Mucosa of rectum (tissue), 2 donors: ENCODE measurements around the gene ZNF277.
"Not testable (repeated sequence)": the region's sequence is repeated elsewhere in the genome, so short reads cannot be mapped to it uniquely, and the experiment has no call there.

Source experiments
- H3K27ac ChIP-seq, 2 donors: one replicate each; pipeline ENCODE4 v1.7.0; 2013; ENCODE audit warnings: inconsistent platforms in 2 of 2, low read depth in 2 of 2, low read length in 2 of 2
- H3K27me3 ChIP-seq, 2 donors: one replicate each; pipeline ENCODE4 v1.7.0; 2013; ENCODE audit warnings: low read length in 2 of 2; ENCODE audit not compliant: control insufficient read depth in 2 of 2, insufficient read depth in 2 of 2
- H3K36me3 ChIP-seq, 2 donors: one replicate each; pipeline ENCODE4 v1.7.0; 2013; ENCODE audit warnings: low read length in 2 of 2; ENCODE audit not compliant: control insufficient read depth in 2 of 2, insufficient read depth in 2 of 2
- H3K4me1 ChIP-seq, 2 donors: one replicate each; pipeline ENCODE4 v1.7.0; 2013; ENCODE audit warnings: low read length in 2 of 2, mild to moderate bottlenecking in 1 of 2; ENCODE audit not compliant: control insufficient read depth in 2 of 2, insufficient read depth in 2 of 2
- H3K4me3 ChIP-seq, 2 donors: one replicate each; pipeline ENCODE4 v1.7.0; 2013; ENCODE audit warnings: low read length in 2 of 2
- H3K9ac ChIP-seq, 2 donors: one replicate each; pipeline ENCODE4 v1.7.0; 2013; ENCODE audit warnings: low read length in 2 of 2, low read depth in 1 of 2, mild to moderate bottlenecking in 1 of 2
- H3K9me3 ChIP-seq, 2 donors: one replicate each; pipeline ENCODE4 v1.7.0; 2013; ENCODE audit warnings: low read length in 2 of 2; ENCODE audit not compliant: control insufficient read depth in 2 of 2
- donor health status: healthy.
- donor health status: Normal muscosa, but diverticular disease.

The ZNF277 gene

DNA sequence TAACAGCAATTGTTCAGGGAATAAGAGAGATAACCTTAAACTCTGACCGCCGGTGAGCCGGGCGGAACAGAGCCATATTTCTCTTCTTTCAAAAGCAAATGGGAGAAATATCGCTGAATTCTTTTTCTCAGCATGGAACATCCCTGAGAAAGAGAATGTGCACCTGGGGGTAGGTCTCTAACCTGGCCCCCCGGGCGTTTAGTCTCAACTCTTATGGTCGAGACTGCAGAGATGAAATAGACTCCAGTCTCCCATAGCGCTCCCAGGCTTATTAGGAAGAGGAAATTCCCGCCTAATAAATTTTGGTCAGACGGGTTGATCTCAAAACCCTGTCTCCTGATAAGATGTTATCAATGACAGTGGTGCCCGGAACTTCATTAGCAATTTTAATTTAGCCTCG, 43.5 kb downstream of the ZNF277 start:
- H3K9ac ChIP-seq, H3K36me3 ChIP-seq, H3K4me3 ChIP-seq, H3K27me3 ChIP-seq, H3K4me1 ChIP-seq, H3K9me3 ChIP-seq, H3K27ac ChIP-seq: not testable (repeated sequence)

DNA sequence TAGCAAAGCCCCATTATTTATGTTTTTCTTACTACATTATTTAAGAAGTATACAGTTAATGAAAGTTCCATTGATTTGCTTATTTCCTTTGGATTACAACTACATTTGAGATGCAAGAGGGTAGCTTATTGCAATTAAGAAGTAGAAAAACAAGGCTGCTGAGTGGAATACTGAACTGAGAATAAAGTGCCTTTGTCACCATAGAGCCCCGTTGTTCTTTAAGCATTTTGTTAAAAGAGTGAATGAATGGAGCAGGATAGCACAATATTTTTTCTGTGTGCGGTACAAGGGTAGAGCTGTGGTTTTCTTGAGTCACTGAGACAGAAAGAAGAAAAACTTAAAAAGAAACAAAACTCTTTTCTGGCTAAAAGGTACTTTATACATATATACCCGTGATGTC, 45.6 kb downstream of the ZNF277 start:
- H3K4me3 ChIP-seq: no peak overlapping the region
- H3K27ac ChIP-seq: no peak overlapping the region
- no peaks in the 10 kb centered on the region for H3K9me3 ChIP-seq
- H3K9ac ChIP-seq: no peak overlapping the region
- H3K36me3 ChIP-seq: no peaks in the 10 kb centered on the region
- peaks cover 0 to 4% of the 10 kb centered on the region in 2 donors for H3K4me1 ChIP-seq
- no peaks in the 10 kb centered on the region for H3K27me3 ChIP-seq

- H3K4me3 ChIP-seq: no peak overlapping the region
- no peak overlapping the region for H3K9ac ChIP-seq
- no peaks in the 10 kb centered on the region for H3K9me3 ChIP-seq
- H3K4me1 ChIP-seq: peaks cover 0 to 6% of the 10 kb centered on the region in 2 donors
- no peaks in the 10 kb centered on the region for H3K36me3 ChIP-seq
- no peak overlapping the region for H3K27ac ChIP-seq
- no peaks in the 10 kb centered on the region for H3K27me3 ChIP-seq
Observed at GRCh38 chr7:112252691-112253090, 46.2 kb downstream of the ZNF277 start.

DNA sequence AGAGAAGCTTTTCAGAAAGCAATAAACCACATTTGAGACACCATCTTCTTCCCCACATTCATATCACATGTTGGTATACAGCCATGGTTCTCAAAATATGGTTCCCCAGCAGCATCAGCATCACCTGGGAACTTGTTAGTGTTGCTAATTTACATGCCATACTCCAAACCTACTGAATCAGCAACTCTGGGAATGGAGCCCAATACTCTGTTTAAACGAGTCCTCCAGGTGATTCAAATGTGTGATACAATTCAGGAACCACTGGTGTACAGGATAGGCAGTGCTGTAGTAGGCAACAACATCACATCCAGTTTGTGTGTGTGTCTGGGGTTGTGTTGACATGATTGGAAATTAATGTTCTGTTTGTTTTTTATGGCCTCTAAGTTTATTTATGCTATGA, 47.7 kb downstream of the ZNF277 start:
- Histone ChIP-seq H3K4me3 (no peak overlapping the region), H3K27ac (no peak overlapping the region), H3K36me3 (no peaks in the 10 kb centered on the region), H3K9me3 (no peaks in the 10 kb centered on the region), H3K27me3 (no peaks in the 10 kb centered on the region), H3K9ac (no peak overlapping the region), H3K4me1 (peaks cover 0 to 6% of the 10 kb centered on the region in 2 donors)

GRCh38 chr7:112254709-112255387, 48.4 kb downstream of the ZNF277 start:
- H3K27ac ChIP-seq: no peak overlapping the region
- peaks cover 0 to 6% of the 10 kb centered on the region in 2 donors for H3K4me1 ChIP-seq
- no peaks in the 10 kb centered on the region for H3K9me3 ChIP-seq
- no peaks in the 10 kb centered on the region for H3K36me3 ChIP-seq
- no peak overlapping the region for H3K9ac ChIP-seq
- H3K27me3 ChIP-seq: no peaks in the 10 kb centered on the region
- no peak overlapping the region for H3K4me3 ChIP-seq

- no peak overlapping the region for H3K4me3 ChIP-seq
- peaks cover 0 to 6% of the 10 kb centered on the region in 2 donors for H3K4me1 ChIP-seq
- H3K9me3 ChIP-seq: no peaks in the 10 kb centered on the region
- no peak overlapping the region for H3K27ac ChIP-seq
- no peaks in the 10 kb centered on the region for H3K36me3 ChIP-seq
- H3K9ac ChIP-seq: no peak overlapping the region
- no peaks in the 10 kb centered on the region for H3K27me3 ChIP-seq
Observed at GRCh38 chr7:112255388-112255720, 48.9 kb downstream of the ZNF277 start.

DNA sequence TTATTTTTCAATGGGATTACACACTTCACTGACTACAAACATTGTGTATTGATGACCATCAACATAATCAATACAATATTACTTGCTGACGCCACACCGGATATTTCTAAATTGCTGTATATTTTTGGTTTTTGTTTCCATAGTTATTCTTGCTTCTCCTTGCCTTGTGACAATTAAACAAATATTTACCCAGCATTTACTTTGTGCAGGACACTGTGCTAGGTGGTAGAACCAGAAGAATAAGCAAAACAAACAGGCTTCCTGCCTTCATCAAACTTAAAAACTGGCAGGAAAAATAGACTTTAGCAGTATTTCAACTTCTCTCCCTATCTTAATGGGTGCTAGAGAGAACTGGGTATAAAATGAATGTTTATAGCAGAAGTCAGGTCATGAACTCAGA, 50.6 kb downstream of the ZNF277 start:
- Histone ChIP-seq H3K9ac (no peak overlapping the region), H3K27me3 (no peaks in the 10 kb centered on the region), H3K36me3 (no peaks in the 10 kb centered on the region), H3K4me3 (no peak overlapping the region), H3K27ac (no peak overlapping the region), H3K9me3 (no peaks in the 10 kb centered on the region), H3K4me1 (peaks cover 0 to 8% of the 10 kb centered on the region in 2 donors)

GRCh38 chr7:112260911-112261310, 54.4 kb downstream of the ZNF277 start:
- H3K9me3 ChIP-seq: no peaks in the 10 kb centered on the region
- H3K4me3 ChIP-seq: no peak overlapping the region
- no peak overlapping the region for H3K27ac ChIP-seq
- H3K36me3 ChIP-seq: no peaks in the 10 kb centered on the region
- H3K9ac ChIP-seq: no peak overlapping the region
- H3K4me1 ChIP-seq: peaks cover 7 to 13% of the 10 kb centered on the region in 2 donors
- H3K27me3 ChIP-seq: no peaks in the 10 kb centered on the region

GRCh38 chr7:112262036-112262435, 55.5 kb downstream of the ZNF277 start:
- no peak overlapping the region for H3K27ac ChIP-seq
- H3K9me3 ChIP-seq: no peaks in the 10 kb centered on the region
- no peak overlapping the region for H3K9ac ChIP-seq
- H3K36me3 ChIP-seq: no peaks in the 10 kb centered on the region
- no peaks in the 10 kb centered on the region for H3K27me3 ChIP-seq
- peaks cover 7 to 11% of the 10 kb centered on the region in 2 donors for H3K4me1 ChIP-seq
- no peak overlapping the region for H3K4me3 ChIP-seq

- Histone ChIP-seq H3K27me3 (no peaks in the 10 kb centered on the region), H3K36me3 (no peaks in the 10 kb centered on the region), H3K4me1 (peaks cover 7 to 8% of the 10 kb centered on the region in 2 donors), H3K27ac (peak overlapping the region; percentile 18 to 45), H3K9me3 (no peaks in the 10 kb centered on the region), H3K9ac (no peak overlapping the region), H3K4me3 (no peak overlapping the region)
Observed at GRCh38 chr7:112262855-112263487, 56.5 kb downstream of the ZNF277 start.
